Non-pigmented ciliary epithelial cell (primary cell): ENCODE results near the gene NODAL.

Experiments used
- DNase-seq: peaks from one replicate; pipeline ENCODE4 v3.0.0-alpha.2; 2010; ENCODE audit warnings: low read depth

The NODAL gene

GRCh38 chr10:70432561-70433263 lies 8.8 kb downstream of the NODAL start:
- DNase-seq: no peak

- no peak for DNase-seq
These were observed 9.4 kb downstream of the NODAL start for GRCh38 chr10:70432101-70432500.

- no peak for DNase-seq
These were observed 10.7 kb downstream of the NODAL start for GRCh38 chr10:70430493-70431445.

GRCh38 chr10:70426823-70427222 lies 14.7 kb downstream of the NODAL start:
- no peak for DNase-seq

GRCh38 chr10:70425096-70425495 lies 16.4 kb downstream of the NODAL start:
- no peak for DNase-seq

- no peak for DNase-seq
These were observed 17.2 kb downstream of the NODAL start for GRCh38 chr10:70424320-70424719.

GRCh38 chr10:70418713-70419112 lies 22.8 kb downstream of the NODAL start:
- no peak for DNase-seq

GRCh38 chr10:70418229-70418628 lies 23.3 kb downstream of the NODAL start:
- DNase-seq: peak; percentile 67

- no peak for DNase-seq
These were observed 23.9 kb downstream of the NODAL start for GRCh38 chr10:70417568-70417967.

- no peak for DNase-seq
These were observed 29.1 kb downstream of the NODAL start for GRCh38 chr10:70412356-70412755.

- no peak for DNase-seq
These were observed 30.9 kb downstream of the NODAL start for GRCh38 chr10:70410608-70411007.

GRCh38 chr10:70409772-70410171 lies 31.7 kb downstream of the NODAL start:
- DNase-seq: no peak

GRCh38 chr10:70405037-70405824 lies 36.2 kb downstream of the NODAL start:
- DNase-seq: peak; percentile 88

- no peak for DNase-seq
These were observed 36.8 kb downstream of the NODAL start for GRCh38 chr10:70404787-70405036.

- DNase-seq: peak; percentile 73
These were observed 37.3 kb downstream of the NODAL start, which contains the start of gene EIF4EBP2 for GRCh38 chr10:70404036-70404786. EIF4EBP2 (plus strand) TSS chr10:70404145; CDS start chr10:70404402, 257 bp downstream.

GRCh38 chr10:70403483-70404035 lies 37.9 kb downstream of the NODAL start:
- DNase-seq: no peak

- no peak for DNase-seq
These were observed 42.3 kb downstream of the NODAL start for GRCh38 chr10:70399177-70399576.

- no peak for DNase-seq
These were observed 45.3 kb downstream of the NODAL start for GRCh38 chr10:70396140-70396539.

GRCh38 chr10:70391654-70392053 lies 49.8 kb downstream of the NODAL start:
- DNase-seq: no peak
